ENCODE data around the gene JAGN1.
"Not testable (repeated sequence)": the region's sequence is repeated elsewhere in the genome, so short reads cannot be mapped to it uniquely, and the experiment has no call there.

Gene JAGN1

GRCh38 chr3:9918261-9919038 lies 28.0 kb downstream of the JAGN1 start:
- DNase-seq: no peak

GRCh38 chr3:9928158-9928557 lies 37.7 kb downstream of the JAGN1 start:
- no peak for DNase-seq

DNA sequence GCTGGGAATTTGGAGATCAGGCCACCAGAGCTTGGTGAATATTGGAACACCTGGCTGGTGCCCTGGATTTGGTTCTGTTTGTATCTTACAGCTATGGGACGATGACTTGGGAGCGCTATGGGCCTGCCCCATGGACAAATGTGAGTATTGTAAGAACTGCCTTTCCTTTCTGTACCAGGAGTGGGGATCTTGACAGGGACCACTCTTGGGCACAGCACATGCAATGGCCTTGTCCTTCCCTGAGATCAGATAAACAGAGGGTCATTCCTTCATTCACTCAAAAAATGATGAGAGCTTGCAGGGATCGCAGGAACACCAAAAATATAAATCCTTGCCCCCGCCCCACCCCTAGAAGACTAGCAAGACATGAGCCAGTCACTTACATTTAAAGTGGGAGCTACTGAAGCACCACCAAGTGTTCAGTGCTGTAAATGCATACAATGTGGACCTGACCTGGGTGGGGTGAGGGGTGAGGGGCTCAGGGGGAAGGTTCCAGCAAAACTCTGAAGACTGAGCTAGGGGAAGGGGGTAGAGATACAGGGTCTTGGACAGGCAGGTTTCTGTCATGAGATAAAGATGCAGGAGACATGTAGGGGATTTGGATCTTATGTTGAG lies 40.5 kb downstream of the JAGN1 start:
- DNase-seq: no peak

GRCh38 chr3:9932535-9932842 lies 42.1 kb downstream of the JAGN1 start:
- no peak for DNase-seq

- peak; percentile 73 for DNase-seq
Measured at GRCh38 chr3:9932843-9933560, 42.6 kb downstream of the JAGN1 start.

GRCh38 chr3:9933561-9934234 lies 43.3 kb downstream of the JAGN1 start, which contains the start of gene CRELD1:
Gene CRELD1, plus strand, starts transcription at chr3:9933834. Its CDS starts 605 bp downstream, at chr3:9934439.
- DNase-seq: peak; percentile 89

GRCh38 chr3:9934235-9934621 lies 43.8 kb downstream of the JAGN1 start:
- no peak for DNase-seq

GRCh38 chr3:9934993-9935392 lies 44.6 kb downstream of the JAGN1 start:
- no peak for DNase-seq

GRCh38 chr3:9935966-9936510 lies 45.6 kb downstream of the JAGN1 start:
- DNase-seq: no peak

- DNase-seq: no peak
Measured at GRCh38 chr3:9937486-9938238, 47.3 kb downstream of the JAGN1 start.

- DNase-seq: no peak
Measured at GRCh38 chr3:9938966-9939365, 48.6 kb downstream of the JAGN1 start.

- DNase-seq: not testable (repeated sequence)
Measured at GRCh38 chr3:9939906-9940305, 49.5 kb downstream of the JAGN1 start.

- no peak for DNase-seq
Measured at GRCh38 chr3:9940746-9941145, 50.3 kb downstream of the JAGN1 start.

GRCh38 chr3:9942164-9942563 lies 51.8 kb downstream of the JAGN1 start:
- DNase-seq: no peak

GRCh38 chr3:9942934-9943690 lies 52.7 kb downstream of the JAGN1 start:
- no peak for DNase-seq

Measured in HCEC 1CT (cell line).